OCI-LY3 (cell line): ENCODE data around the gene PXDC1.

Experiments used
- H2AFZ ChIP-seq: fragments of 200-600, 300-600 bp; shearing (Covaris generic); 2 replicates; pipeline ENCODE4 v1.6.0; 2014; ENCODE audit warnings: antibody characterized with exemption, low read depth, low read length
- H3K27ac ChIP-seq: fragments of 200-600, 300-600 bp; sonication (generic); 2 replicates; pipeline ENCODE4 v1.5.1; 2014; ENCODE audit warnings: mild to moderate bottlenecking, low read length, moderate library complexity, mixed read lengths
- H3K27me3 ChIP-seq: fragments of 200-600, 300-600 bp; sonication (generic); 2 replicates; pipeline ENCODE4 v1.6.1; 2014; ENCODE audit warnings: low read depth, low read length, mixed read lengths
- H3K36me3 ChIP-seq: fragments of 200-600, 300-600 bp; sonication (generic); replicated peaks from 2 replicates; pipeline ENCODE3; 2014; ENCODE audit warnings: low read depth, low read length, mixed read lengths
- H3K4me1 ChIP-seq: fragments of 300-600, 200-600 bp; sonication (generic); 2 replicates; pipeline ENCODE4 v1.6.1; 2014; ENCODE audit warnings: low read length, mixed read lengths
- H3K4me2 ChIP-seq: fragments of 200-600, 300-600 bp; sonication (generic); 2 replicates; pipeline ENCODE4 v1.6.1; 2014; ENCODE audit warnings: low read length, mixed read lengths
- H3K4me3 ChIP-seq: fragments of 300-600, 200-600 bp; sonication (generic); 2 replicates; pipeline ENCODE4 v1.5.1; 2014; ENCODE audit warnings: antibody characterized with exemption, mild to moderate bottlenecking, low read length, moderate library complexity
- H3K79me2 ChIP-seq: fragments of 300-600, 200-600 bp; shearing (Covaris generic); 2 replicates; pipeline ENCODE4 v1.6.1; 2014; ENCODE audit warnings: mild to moderate bottlenecking, low read length, mixed read lengths
- H3K9ac ChIP-seq: fragments of 300-600, 200-600 bp; shearing (Covaris generic); 2 replicates; pipeline ENCODE4 v1.6.0; 2014; ENCODE audit warnings: mild to moderate bottlenecking, low read length, moderate library complexity
- H3K9me3 ChIP-seq: fragments of 200-600, 300-600 bp; shearing (Covaris generic); 2 replicates; pipeline ENCODE4 v1.6.1; 2014; ENCODE audit warnings: low read length, mixed read lengths; ENCODE audit not compliant: insufficient read depth
- H4K20me1 ChIP-seq: fragments of 200-600, 300-600 bp; sonication (generic); 2 replicates; pipeline ENCODE4 v1.6.1; 2016; ENCODE audit warnings: low read length, mixed read lengths; ENCODE audit not compliant: insufficient read depth
- CTCF ChIP-seq: fragments of 200-600, 300-600 bp; sonication (generic); IDR thresholded peaks from 2 replicates; pipeline ENCODE4 v1.5.1; 2014; ENCODE audit warnings: antibody characterized with exemption, low read length, low read depth
- EZH2phosphoT487 ChIP-seq: fragments of 200-600 bp; shearing (Covaris generic); IDR thresholded peaks from 2 replicates; pipeline ENCODE4 v1.6.1; 2018; ENCODE audit warnings: antibody characterized with exemption, mixed run types, low read depth

PXDC1 gene

GRCh38 chr6:3726421-3726820, 25.1 kb downstream of the PXDC1 start:
- Histone ChIP-seq H3K4me3 (no peak overlapping the region), H3K9me3 (no peaks in the 10 kb centered on the region), H3K27ac (no peak overlapping the region), H3K4me1 (no peaks in the 10 kb centered on the region), H3K4me2 (no peak overlapping the region), H3K27me3 (peaks cover 7% of the 10 kb centered on the region), H3K9ac (no peak overlapping the region), H2AFZ (no peak overlapping the region), H3K79me2 (no peaks in the 10 kb centered on the region), H3K36me3 (no peaks in the 10 kb centered on the region), H4K20me1 (no peaks in the 10 kb centered on the region)
- TF ChIP-seq EZH2phosphoT487 (no peak), CTCF (no peak)

GRCh38 chr6:3725145-3726047, 26.1 kb downstream of the PXDC1 start:
- no peaks in the 10 kb centered on the region for H4K20me1 ChIP-seq
- H2AFZ ChIP-seq, result no peak overlapping the region
- no peak overlapping the region for H3K9ac ChIP-seq
- H3K36me3 ChIP-seq, result no peaks in the 10 kb centered on the region
- no peak for TF ChIP-seq CTCF
- TF ChIP-seq EZH2phosphoT487, result no peak
- no peak overlapping the region for H3K4me2 ChIP-seq
- H3K27me3 ChIP-seq, result peaks cover 3% of the 10 kb centered on the region; the same call in 1 of the 2 replicates
- no peaks in the 10 kb centered on the region for H3K79me2 ChIP-seq
- no peak overlapping the region for H3K27ac ChIP-seq
- no peak overlapping the region for H3K4me3 ChIP-seq
- H3K9me3 ChIP-seq, result no peaks in the 10 kb centered on the region
- no peaks in the 10 kb centered on the region for H3K4me1 ChIP-seq

- H3K36me3 ChIP-seq, result no peaks in the 10 kb centered on the region
- no peak overlapping the region for H2AFZ ChIP-seq
- no peak overlapping the region for H3K4me3 ChIP-seq
- H4K20me1 ChIP-seq, result no peaks in the 10 kb centered on the region
- no peak overlapping the region for H3K27ac ChIP-seq
- TF ChIP-seq EZH2phosphoT487, result no peak
- TF ChIP-seq CTCF, result no peak
- H3K4me2 ChIP-seq, result no peak overlapping the region
- H3K9ac ChIP-seq, result no peak overlapping the region
- no peaks in the 10 kb centered on the region for H3K4me1 ChIP-seq
- no peaks in the 10 kb centered on the region for H3K79me2 ChIP-seq
- peaks cover 3% of the 10 kb centered on the region; the same call in 1 of the 2 replicates for H3K27me3 ChIP-seq
- no peaks in the 10 kb centered on the region for H3K9me3 ChIP-seq
Observed at GRCh38 chr6:3724451-3725144, 26.9 kb downstream of the PXDC1 start.

GRCh38 chr6:3723966-3724365, 27.5 kb downstream of the PXDC1 start:
- Histone ChIP-seq H3K9me3 (no peaks in the 10 kb centered on the region), H3K36me3 (no peaks in the 10 kb centered on the region), H3K27me3 (peaks cover 2% of the 10 kb centered on the region; the same call in 1 of the 2 replicates), H3K79me2 (no peaks in the 10 kb centered on the region), H3K27ac (no peak overlapping the region), H3K4me2 (no peak overlapping the region), H3K4me1 (no peaks in the 10 kb centered on the region), H2AFZ (no peak overlapping the region), H3K9ac (no peak overlapping the region), H3K4me3 (no peak overlapping the region), H4K20me1 (no peaks in the 10 kb centered on the region)
- TF ChIP-seq CTCF (no peak), EZH2phosphoT487 (no peak)
